NCI-H82 (cell line): ENCODE data around the gene KRT77.
"Not testable (repeated sequence)": the region's sequence is repeated elsewhere in the genome, so short reads cannot be mapped to it uniquely, and the experiment has no call there.

Experiments used
- DNase-seq: peaks from one replicate; lab custom pipeline; 2025; lab: John Stamatoyannopoulos, UW

The KRT77 gene

DNA sequence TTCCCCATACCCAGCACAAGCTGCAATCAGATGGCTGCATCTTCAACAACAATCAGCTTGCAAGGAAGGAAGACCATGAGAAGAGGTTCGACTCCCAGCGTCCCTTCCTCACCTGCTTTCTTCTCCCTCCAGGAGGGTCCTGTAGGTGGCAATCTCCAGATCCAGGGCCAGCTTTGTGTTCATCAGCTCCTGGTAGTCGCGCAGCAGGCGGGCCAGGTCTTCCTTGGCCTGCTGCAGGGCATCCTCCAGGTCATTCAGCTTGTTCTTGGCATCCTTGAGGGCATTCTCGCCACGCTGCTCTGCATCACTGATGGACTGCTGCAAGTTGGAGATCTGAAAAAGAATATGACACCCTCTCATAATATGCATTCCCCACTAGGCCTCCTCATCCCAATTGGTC, 27.2 kb downstream of the KRT77 start:
- no peak for DNase-seq

GRCh38 chr12:52675301-52675701, 28.0 kb downstream of the KRT77 start:
- no peak for DNase-seq

- DNase-seq: no peak
These were observed 28.9 kb downstream of the KRT77 start for GRCh38 chr12:52674433-52674775.

DNA sequence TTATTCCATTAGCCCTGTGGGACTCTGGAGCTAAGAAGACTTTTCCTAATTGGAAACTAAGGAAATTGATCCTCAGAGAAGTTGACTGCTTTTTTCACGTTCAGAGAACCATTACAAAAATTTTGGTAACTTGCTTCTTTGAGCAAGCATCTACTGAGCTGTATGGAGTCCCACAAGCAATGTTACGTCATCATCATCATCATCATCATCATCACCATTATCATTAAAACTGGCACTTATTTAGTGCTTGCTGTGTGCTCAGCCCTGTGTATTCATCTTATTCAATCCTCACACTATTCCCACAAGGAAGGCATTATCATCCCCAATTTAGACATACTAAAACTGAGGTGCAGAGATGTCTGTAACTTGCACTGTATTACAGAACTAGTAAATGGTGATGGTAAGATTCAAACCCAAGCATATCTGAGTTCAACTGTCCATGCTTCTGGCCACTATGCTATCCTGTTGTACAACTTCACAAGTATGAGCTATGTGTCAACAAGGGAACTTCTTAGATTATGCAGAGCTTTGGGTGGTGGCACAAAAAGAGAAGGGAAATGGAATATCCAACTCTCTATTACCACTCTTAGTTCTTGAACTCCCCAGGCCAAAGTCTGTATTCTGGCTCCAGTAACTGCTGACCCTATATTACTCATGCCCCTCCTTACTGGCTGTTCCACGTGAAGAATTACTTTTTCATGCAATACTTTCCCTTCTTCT, 29.5 kb downstream of the KRT77 start:
- DNase-seq: no peak

DNA sequence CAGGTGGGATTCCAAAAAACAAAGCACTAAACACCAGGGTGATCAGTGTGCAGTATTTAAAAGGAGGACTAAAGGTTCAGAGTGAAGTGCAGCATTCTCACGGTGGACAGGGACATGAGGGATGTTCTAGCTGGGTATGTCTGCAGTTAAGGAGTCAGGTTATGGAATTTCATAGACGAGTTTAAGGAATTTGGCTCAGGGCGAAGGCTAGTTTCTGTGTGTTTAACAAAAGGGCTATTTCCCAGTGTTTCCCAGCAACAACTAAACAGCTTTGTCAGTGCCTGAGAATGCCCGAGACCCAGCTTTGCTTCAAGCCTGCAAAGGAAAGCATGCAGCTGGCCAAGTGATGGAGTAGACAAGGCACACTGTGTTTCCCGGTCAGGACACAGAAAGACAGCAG, 30.1 kb downstream of the KRT77 start:
- DNase-seq: no peak

DNA sequence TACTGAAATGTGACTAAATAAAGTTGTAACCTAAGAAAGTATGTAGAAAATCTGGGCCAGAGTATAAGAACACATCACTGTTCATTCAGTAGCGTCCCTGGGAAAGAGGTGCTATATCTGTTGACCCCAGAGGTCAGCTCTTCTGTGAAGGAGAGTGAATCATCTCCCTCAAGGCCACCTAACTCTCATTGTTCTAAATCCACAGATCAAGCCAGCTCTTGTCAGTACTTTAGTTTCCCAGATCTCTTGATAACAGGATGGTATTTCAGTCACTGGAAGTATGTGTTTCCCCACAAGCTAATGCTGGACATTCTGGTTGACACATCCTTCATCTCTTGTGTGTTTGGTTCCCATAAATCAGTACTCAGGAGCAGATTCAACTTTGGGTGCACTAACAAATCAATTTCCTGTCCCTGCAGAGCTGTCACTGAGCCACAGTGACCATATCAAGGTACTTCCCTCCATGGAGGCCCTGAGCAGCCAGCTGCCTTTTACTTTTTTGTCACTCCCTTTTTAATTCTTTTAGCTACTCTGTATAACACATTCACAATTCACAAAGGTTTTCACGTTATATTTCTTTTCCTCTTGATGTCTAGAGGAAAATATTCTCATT, 30.9 kb downstream of the KRT77 start:
- no peak for DNase-seq

DNA sequence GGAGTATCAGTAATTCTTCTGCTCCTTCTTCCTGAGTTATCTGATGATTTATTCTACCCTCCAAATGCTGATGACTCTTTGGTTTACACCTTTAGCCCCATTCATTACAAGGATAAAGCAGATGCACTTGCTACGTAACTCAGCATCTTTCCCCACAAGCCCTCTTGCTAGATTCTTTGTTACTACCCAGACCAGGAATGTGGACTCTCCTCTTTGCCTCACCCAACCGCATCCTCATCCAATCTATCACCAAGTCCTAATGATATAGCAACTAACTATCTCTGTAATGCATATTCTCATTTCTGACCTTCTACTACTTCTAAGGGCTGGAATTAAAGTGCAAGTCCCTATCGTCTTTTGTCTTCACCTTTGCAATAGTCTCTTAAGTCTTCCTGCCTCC, 32.4 kb downstream of the KRT77 start:
- DNase-seq: no peak

DNA sequence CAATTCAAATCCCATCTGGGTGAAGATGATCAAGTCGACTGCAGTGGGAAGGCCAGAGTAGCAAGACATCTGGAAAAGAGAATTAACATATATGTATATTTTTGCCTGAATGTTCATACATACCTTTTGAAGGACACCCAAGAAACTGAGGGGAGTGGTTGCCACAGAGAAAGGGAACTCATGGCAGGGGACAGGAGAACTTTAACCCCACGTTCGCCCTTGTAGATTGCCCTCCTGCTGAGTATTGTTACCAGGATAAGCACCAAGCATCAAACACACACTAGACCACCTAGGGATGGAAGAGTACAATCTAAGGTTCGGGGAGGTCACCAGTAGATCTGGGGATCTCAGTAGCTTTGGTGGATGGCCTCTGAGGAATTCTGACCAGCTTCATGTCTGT, 32.8 kb downstream of the KRT77 start:
- no peak for DNase-seq

DNA sequence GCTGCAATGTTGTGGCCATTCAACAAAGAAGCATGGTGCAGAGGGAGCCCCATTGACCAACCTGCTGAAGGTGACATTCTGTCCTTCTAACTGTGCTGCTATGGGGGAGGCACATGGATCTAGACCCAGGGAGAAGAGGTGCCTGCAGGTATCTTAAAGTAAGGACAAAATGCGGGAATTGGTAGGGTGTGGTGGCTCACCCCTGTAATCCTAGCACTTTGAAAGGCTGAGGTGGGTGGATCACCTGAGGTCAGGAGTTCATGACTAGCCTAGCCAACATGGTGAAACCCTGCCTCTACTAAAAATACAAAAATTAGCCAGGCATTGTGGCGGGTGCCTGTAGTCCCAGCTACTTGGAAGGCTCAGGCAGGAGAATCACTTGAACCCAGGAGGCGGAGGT, 33.4 kb downstream of the KRT77 start:
- DNase-seq: not testable (repeated sequence)

DNA sequence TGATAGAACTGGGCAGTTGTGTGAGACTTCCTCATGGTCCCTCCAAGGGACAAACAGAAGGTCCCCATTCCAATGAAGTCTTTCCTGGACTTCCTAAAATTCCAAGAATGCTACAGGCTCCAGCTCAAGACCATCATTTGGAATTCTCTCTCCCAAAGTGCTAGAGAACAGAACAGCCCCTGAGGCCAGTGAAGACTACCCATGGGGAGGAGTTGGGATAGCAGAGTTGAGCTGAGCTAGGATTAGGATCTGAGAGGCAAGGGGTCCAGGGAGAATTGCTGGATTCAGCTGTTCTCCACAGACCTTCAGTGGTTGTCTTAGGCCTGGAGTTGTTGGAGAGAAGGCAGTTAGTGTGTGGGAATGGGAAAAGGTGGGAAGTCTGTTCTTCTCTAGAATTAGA, 33.9 kb downstream of the KRT77 start:
- no peak for DNase-seq

- DNase-seq: no peak
These were observed 35.4 kb downstream of the KRT77 start for GRCh38 chr12:52667931-52668330.

DNA sequence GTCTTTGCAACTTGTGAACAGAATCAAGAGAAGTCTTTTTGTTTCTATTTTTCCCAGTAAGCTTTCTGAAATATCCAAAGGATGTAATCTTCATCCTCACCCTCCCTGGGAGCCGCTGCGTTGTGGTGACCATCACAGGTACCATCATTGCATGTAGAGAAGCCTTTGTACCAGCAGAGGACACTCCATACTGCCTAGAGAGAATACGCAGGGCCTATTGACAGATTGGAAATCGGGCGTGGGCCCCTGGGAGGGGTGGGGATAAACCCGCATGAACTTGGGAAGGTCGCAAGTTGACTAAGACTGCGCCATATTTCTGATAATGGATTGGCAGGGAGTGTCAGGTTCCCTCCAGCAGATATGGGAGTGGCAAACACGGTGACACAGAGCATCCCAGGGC, 35.8 kb downstream of the KRT77 start:
- peak; percentile 26 for DNase-seq

DNA sequence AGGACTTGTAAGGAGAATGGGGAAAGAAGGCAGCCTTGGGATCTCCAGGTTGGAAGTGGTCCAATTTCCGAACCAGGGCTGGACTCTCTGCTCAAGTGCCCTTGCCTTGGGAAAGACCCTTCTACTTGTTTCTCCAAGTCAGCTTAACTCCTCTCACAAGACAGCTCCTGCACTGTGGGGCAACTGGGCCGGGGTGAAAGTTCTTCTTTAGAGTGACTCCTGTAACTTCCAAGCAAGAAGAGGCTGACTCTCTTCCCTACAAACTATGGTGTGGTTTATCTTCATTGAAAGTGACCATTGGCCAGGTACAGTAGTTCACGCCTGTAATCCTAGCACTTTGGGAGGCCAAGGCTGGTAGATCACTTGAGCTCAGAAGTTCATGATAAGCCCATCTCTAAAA, 36.9 kb downstream of the KRT77 start:
- DNase-seq: no peak

GRCh38 chr12:52663420-52663819, 39.9 kb downstream of the KRT77 start:
- no peak for DNase-seq

GRCh38 chr12:52662918-52663229, 40.5 kb downstream of the KRT77 start:
- DNase-seq: no peak

- DNase-seq: no peak
These were observed 41.0 kb downstream of the KRT77 start for GRCh38 chr12:52662093-52662917.

DNA sequence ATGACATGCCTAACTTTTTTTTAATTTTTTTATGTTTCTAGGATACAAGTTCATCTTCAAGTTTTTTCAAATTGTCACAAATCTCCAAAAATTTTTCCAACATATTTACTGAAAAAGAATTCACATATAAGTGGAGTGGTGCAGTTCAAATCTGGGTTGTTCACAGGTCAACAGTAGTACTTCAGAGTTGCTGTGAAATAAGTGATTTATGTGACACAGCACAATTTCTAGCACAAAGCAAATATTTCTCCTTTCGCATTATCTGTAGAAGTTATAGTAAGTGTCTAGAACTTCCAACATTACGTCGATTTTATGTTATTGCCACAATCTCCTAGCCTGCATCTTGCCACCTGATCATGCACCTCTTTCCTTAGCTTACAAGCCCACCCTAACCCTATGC, 41.7 kb downstream of the KRT77 start:
- DNase-seq: no peak

GRCh38 chr12:52660934-52661499, 42.3 kb downstream of the KRT77 start:
- DNase-seq: no peak

GRCh38 chr12:52659951-52660350, 43.4 kb downstream of the KRT77 start:
- DNase-seq: no peak

- no peak for DNase-seq
These were observed 43.9 kb downstream of the KRT77 start for GRCh38 chr12:52659395-52659794.

DNA sequence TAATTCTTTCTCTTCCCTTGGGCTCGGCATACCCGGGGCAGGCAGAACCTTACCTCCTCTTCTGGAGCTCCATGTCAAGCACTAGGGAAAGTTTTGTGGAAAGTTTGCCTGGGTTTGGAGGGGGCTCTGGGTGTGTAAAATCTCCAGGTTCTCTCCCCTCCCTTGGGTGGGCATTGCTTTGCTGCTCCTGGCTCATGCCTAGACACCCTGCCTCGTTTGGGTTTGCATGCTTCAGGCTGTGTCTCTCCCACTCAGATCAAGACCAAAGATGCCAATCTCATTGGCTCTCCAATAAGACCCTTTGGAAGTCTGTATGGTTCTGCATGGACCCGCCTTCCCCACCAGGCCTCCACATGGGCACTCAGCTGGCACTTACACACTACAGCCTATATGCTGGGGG, 45.1 kb downstream of the KRT77 start:
- no peak for DNase-seq

DNA sequence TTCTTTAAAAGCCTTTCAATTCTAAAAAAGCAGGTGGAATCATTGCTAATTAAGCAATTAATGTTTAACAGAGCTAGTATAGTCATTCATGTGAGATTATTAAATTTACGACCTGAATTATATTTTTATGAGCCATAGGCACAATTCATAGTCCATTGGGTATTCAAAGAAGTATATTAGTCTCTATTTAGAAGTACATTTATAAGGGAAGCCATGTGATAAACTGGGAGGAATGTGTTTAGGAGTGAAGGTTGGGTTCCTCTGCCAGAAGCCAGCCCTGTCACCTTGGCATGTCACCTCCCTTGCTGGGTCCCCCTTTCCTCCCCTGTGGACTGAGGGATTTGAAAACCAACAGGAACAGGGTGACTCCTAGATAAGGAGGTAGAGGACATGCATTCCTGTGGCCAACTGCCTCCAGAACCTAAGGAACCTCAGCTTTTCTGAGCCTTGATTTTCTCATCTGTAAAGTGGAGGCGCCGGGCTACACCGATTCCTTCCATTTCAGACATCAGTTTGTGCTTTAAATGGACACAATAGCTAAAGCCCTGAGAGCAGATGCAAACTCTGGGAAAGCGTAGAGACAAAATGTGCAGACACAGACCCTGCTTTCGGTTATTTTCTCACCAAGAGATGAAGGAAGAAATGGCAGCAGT, 45.9 kb downstream of the KRT77 start:
- no peak for DNase-seq

DNA sequence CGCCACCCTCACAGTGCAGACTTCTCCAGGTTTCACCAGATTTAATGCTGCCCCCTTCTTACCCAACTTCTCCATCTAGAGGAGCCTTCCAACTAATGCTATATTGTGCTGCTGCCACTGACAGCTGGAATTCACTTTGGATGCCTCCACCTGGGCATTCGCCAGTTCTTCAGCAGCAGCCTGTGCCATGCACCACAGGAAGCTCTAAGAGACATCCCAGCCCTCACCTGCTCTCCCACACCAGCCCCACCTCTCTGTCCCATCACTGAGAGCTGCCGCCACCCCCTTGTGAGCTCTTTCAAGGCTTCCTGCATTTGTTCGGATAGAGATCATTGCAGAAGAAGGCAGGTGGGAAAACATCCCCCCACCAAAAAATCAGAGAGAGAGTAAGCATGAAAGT, 46.7 kb downstream of the KRT77 start:
- no peak for DNase-seq
